ENCODE results near the gene B4GALT6. TPM values are rescaled to one million over a fixed set of nuclear protein-coding genes. Genes with fewer than 3 reads are reported as not detected.

B4GALT6 gene
- total RNA-seq, 5 donors from 2014 or later (not counting 1 experiment from before 2014, with no cell fraction given) = 0.25 to 1.5 (median 1.2) TPM

- ATAC-seq (replicated peaks in 1 of 4) (no peak), DNase-seq (no peak)
- H3K36me3 ChIP-seq (ENCODE audit: control insufficient read depth in 2 of 2, extremely low read depth in 1 of 2, insufficient read depth in 1 of 2, low read length in 1 of 2) = no peaks in the 10 kb centered on the region
- H3K27me3 Mint-ChIP-seq = peaks cover under 1 to 2% of the 10 kb centered on the region in 2 donors
- no peaks in the 10 kb centered on the region for H3K27me3 ChIP-seq (replicated peaks in 1 of 2; ENCODE audit: control insufficient read depth in 2 of 2, extremely low read depth in 1 of 2, insufficient read depth in 2 of 2, low read length in 1 of 2)
- no peaks in the 10 kb centered on the region for H3K4me1 ChIP-seq (ENCODE audit: control insufficient read depth in 1 of 2, extremely low read depth in 1 of 2, insufficient read depth in 2 of 2, low read length in 2 of 2)
- H3K27ac Mint-ChIP-seq = no peak overlapping the region
- H3K36me3 Mint-ChIP-seq = no peaks in the 10 kb centered on the region
- 93% methylated on average over 4 of the region's 5 CpGs for WGBS (ENCODE audit: insufficient coverage)
- H3K4me3 Mint-ChIP-seq = no peak overlapping the region
- ChIA-PET POLR2A (no interaction called here), CTCF (no interaction called here)
- no peak overlapping the region for H3K4me3 ChIP-seq (ENCODE audit: control insufficient read depth in 1 of 2, extremely low read depth in 1 of 2, low read length in 1 of 2)
- no peaks in the 10 kb centered on the region for H3K9me3 Mint-ChIP-seq
- no peaks in the 10 kb centered on the region for H3K9me3 ChIP-seq
- H3K4me1 Mint-ChIP-seq = no peaks in the 10 kb centered on the region
- H3K27ac ChIP-seq (ENCODE audit: low read length) = no peak overlapping the region
These were observed 101.1 kb downstream of the B4GALT6 start for GRCh38 chr18:31583185-31583854.

DNA sequence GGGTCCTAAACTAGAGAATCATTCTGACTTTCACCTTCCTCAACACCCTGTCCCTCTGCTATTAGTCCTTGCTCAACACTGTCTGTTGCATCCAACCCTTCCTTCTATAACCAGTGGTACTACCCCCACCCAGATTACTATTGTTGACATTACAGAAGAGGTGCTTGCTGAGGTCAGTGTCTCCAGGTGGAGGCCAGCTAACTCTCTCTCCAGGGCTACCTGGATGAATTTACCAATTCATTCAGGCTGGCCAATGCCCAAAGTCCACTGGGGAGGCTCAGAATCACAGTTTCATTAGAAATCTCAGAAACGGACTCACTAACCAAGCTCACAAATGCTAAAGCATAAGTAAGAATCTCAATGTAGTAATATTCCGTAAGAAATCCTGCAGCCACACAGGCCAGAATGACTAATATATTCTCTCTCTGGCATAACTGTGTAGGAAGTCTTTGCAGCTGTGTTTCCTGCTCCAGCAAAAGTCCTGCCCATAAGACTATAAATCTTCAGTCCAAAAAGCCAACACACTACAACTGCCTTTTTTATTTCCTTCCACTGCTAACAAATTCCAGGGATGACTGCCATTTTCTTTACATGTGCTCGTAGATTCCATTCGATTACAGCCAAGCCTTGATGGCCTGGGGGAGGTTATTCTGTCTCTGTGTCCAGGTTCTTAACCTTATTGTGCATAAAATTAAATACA, 102.7 kb downstream of the B4GALT6 start:
- no peak for DNase-seq
- peaks cover 0 to 2% of the 10 kb centered on the region in 2 donors for H3K27me3 Mint-ChIP-seq
- H3K4me1 ChIP-seq (ENCODE audit: control insufficient read depth in 1 of 2, extremely low read depth in 1 of 2, insufficient read depth in 2 of 2, low read length in 2 of 2) = no peaks in the 10 kb centered on the region
- H3K27ac ChIP-seq (ENCODE audit: low read length) = no peak overlapping the region
- no peaks in the 10 kb centered on the region for H3K4me1 Mint-ChIP-seq
- H3K36me3 ChIP-seq (ENCODE audit: control insufficient read depth in 2 of 2, extremely low read depth in 1 of 2, insufficient read depth in 1 of 2, low read length in 1 of 2) = no peaks in the 10 kb centered on the region
- no peak overlapping the region for H3K27ac Mint-ChIP-seq
- no peak overlapping the region for H3K4me3 Mint-ChIP-seq
- H3K9me3 ChIP-seq = no peaks in the 10 kb centered on the region
- H3K36me3 Mint-ChIP-seq = no peaks in the 10 kb centered on the region
- no peak overlapping the region for H3K4me3 ChIP-seq (ENCODE audit: control insufficient read depth in 1 of 2, extremely low read depth in 1 of 2, low read length in 1 of 2)
- ChIA-PET POLR2A (no interaction called here), CTCF (no interaction called here)
- H3K9me3 Mint-ChIP-seq = no peaks in the 10 kb centered on the region
- WGBS (ENCODE audit: insufficient coverage) = no CpG with 5 or more reads among the region's 4 CpGs
- no peaks in the 10 kb centered on the region for H3K27me3 ChIP-seq (replicated peaks in 1 of 2; ENCODE audit: control insufficient read depth in 2 of 2, extremely low read depth in 1 of 2, insufficient read depth in 2 of 2, low read length in 1 of 2)
- no peak for ATAC-seq (replicated peaks in 1 of 4)

DNA sequence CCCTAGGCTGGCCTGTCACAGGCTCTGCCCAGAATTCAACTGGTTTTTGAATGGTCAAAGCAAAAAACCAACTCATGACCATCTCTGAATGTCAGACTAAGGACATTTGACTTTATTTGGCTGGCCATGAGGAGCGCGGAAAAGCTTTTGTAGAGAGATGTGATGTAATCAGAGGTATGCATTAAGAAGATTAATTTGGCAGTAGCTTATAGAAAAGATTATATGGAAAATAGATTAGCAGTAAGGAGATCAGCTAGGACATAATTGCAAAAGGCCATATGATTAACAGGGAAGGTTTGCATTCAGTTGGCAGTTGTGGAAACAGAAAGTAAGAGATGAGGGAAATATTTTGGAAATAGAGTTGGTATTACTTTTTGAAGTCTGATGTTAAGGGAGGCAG, 105.0 kb downstream of the B4GALT6 start:
- H3K9me3 ChIP-seq = no peaks in the 10 kb centered on the region
- ChIA-PET POLR2A (no interaction called here), CTCF (no interaction called here)
- H3K27me3 ChIP-seq (replicated peaks in 1 of 2; ENCODE audit: control insufficient read depth in 2 of 2, extremely low read depth in 1 of 2, insufficient read depth in 2 of 2, low read length in 1 of 2) = no peaks in the 10 kb centered on the region
- Mint-ChIP-seq H3K27ac (no peak overlapping the region), H3K4me1 (no peaks in the 10 kb centered on the region), H3K9me3 (no peaks in the 10 kb centered on the region), H3K27me3 (peaks cover 0 to 1% of the 10 kb centered on the region in 2 donors), H3K36me3 (no peaks in the 10 kb centered on the region), H3K4me3 (no peak overlapping the region)
- 100% methylated on average over 2 of the region's 2 CpGs for WGBS (ENCODE audit: insufficient coverage)
- H3K4me3 ChIP-seq (ENCODE audit: control insufficient read depth in 1 of 2, extremely low read depth in 1 of 2, low read length in 1 of 2) = no peak overlapping the region
- no peaks in the 10 kb centered on the region for H3K36me3 ChIP-seq (ENCODE audit: control insufficient read depth in 2 of 2, extremely low read depth in 1 of 2, insufficient read depth in 1 of 2, low read length in 1 of 2)
- ATAC-seq (replicated peaks in 1 of 4) (no peak), DNase-seq (no peak)
- no peaks in the 10 kb centered on the region for H3K4me1 ChIP-seq (ENCODE audit: control insufficient read depth in 1 of 2, extremely low read depth in 1 of 2, insufficient read depth in 2 of 2, low read length in 2 of 2)
- H3K27ac ChIP-seq (ENCODE audit: low read length) = no peak overlapping the region

GRCh38 chr18:31578126-31578525, 106.3 kb downstream of the B4GALT6 start:
- H3K4me3 ChIP-seq (ENCODE audit: control insufficient read depth in 1 of 2, extremely low read depth in 1 of 2, low read length in 1 of 2) = no peak overlapping the region
- H3K36me3 ChIP-seq (ENCODE audit: control insufficient read depth in 2 of 2, extremely low read depth in 1 of 2, insufficient read depth in 1 of 2, low read length in 1 of 2) = no peaks in the 10 kb centered on the region
- Mint-ChIP-seq H3K4me1 (no peaks in the 10 kb centered on the region), H3K27me3 (no peaks in the 10 kb centered on the region), H3K36me3 (no peaks in the 10 kb centered on the region), H3K27ac (no peak overlapping the region), H3K4me3 (no peak overlapping the region), H3K9me3 (no peaks in the 10 kb centered on the region)
- ATAC-seq (replicated peaks in 1 of 4) (no peak), DNase-seq (no peak)
- no peaks in the 10 kb centered on the region for H3K27me3 ChIP-seq (replicated peaks in 1 of 2; ENCODE audit: control insufficient read depth in 2 of 2, extremely low read depth in 1 of 2, insufficient read depth in 2 of 2, low read length in 1 of 2)
- ChIA-PET CTCF (no interaction called here), POLR2A (interaction anchor here in 1 of 2 donors (0.6 kb wide), 1 partner anchor 353 kb away, joined by 3 read pairs; no protein-coding TSS in a partner anchor)
- H3K9me3 ChIP-seq = no peaks in the 10 kb centered on the region
- no peaks in the 10 kb centered on the region for H3K4me1 ChIP-seq (ENCODE audit: control insufficient read depth in 1 of 2, extremely low read depth in 1 of 2, insufficient read depth in 2 of 2, low read length in 2 of 2)
- H3K27ac ChIP-seq (ENCODE audit: low read length) = no peak overlapping the region
- 83% methylated on average over 4 of the region's 4 CpGs for whole genome bisulfite sequencing (ENCODE audit: insufficient coverage)

GRCh38 chr18:31577195-31577594, 107.2 kb downstream of the B4GALT6 start:
- Histone ChIP-seq H3K4me1 (ENCODE audit: control insufficient read depth in 1 of 2, extremely low read depth in 1 of 2, insufficient read depth in 2 of 2, low read length in 2 of 2) (no peaks in the 10 kb centered on the region), H3K9me3 (no peaks in the 10 kb centered on the region), H3K27me3 (replicated peaks in 1 of 2; ENCODE audit: control insufficient read depth in 2 of 2, extremely low read depth in 1 of 2, insufficient read depth in 2 of 2, low read length in 1 of 2) (no peaks in the 10 kb centered on the region), H3K27ac (ENCODE audit: low read length) (no peak overlapping the region), H3K36me3 (ENCODE audit: control insufficient read depth in 2 of 2, extremely low read depth in 1 of 2, insufficient read depth in 1 of 2, low read length in 1 of 2) (no peaks in the 10 kb centered on the region), H3K4me3 (ENCODE audit: control insufficient read depth in 1 of 2, extremely low read depth in 1 of 2, low read length in 1 of 2) (no peak overlapping the region)
- Mint-ChIP-seq H3K9me3 (no peaks in the 10 kb centered on the region), H3K27ac (no peak overlapping the region), H3K27me3 (no peaks in the 10 kb centered on the region), H3K4me1 (no peaks in the 10 kb centered on the region), H3K4me3 (no peak overlapping the region), H3K36me3 (no peaks in the 10 kb centered on the region)
- DNase-seq = no peak
- WGBS (ENCODE audit: insufficient coverage) = no CpG with 5 or more reads among the region's 1 CpG
- CTCF ChIA-PET = no interaction called here
- no peak for ATAC-seq (replicated peaks in 1 of 4)
- POLR2A ChIA-PET = no interaction called here

GRCh38 chr18:31576670-31577069, 107.7 kb downstream of the B4GALT6 start:
- Mint-ChIP-seq H3K4me3 (no peak overlapping the region), H3K9me3 (no peaks in the 10 kb centered on the region), H3K36me3 (no peaks in the 10 kb centered on the region), H3K27me3 (no peaks in the 10 kb centered on the region), H3K4me1 (no peaks in the 10 kb centered on the region), H3K27ac (no peak overlapping the region)
- POLR2A ChIA-PET = no interaction called here
- CTCF ChIA-PET = no interaction called here
- 27% methylated on average over 4 of the region's 4 CpGs for WGBS (ENCODE audit: insufficient coverage)
- no peak for ATAC-seq (replicated peaks in 1 of 4)
- Histone ChIP-seq H3K27me3 (replicated peaks in 1 of 2; ENCODE audit: control insufficient read depth in 2 of 2, extremely low read depth in 1 of 2, insufficient read depth in 2 of 2, low read length in 1 of 2) (no peaks in the 10 kb centered on the region), H3K9me3 (no peaks in the 10 kb centered on the region), H3K4me3 (ENCODE audit: control insufficient read depth in 1 of 2, extremely low read depth in 1 of 2, low read length in 1 of 2) (no peak overlapping the region), H3K27ac (ENCODE audit: low read length) (no peak overlapping the region), H3K4me1 (ENCODE audit: control insufficient read depth in 1 of 2, extremely low read depth in 1 of 2, insufficient read depth in 2 of 2, low read length in 2 of 2) (no peaks in the 10 kb centered on the region), H3K36me3 (ENCODE audit: control insufficient read depth in 2 of 2, extremely low read depth in 1 of 2, insufficient read depth in 1 of 2, low read length in 1 of 2) (no peaks in the 10 kb centered on the region)
- no peak for DNase-seq

All from T-cell (primary cell).